Cardiac muscle cell (in vitro differentiated cells and primary cell): ENCODE measurements around the gene CDH7. TPM values are rescaled to one million over a fixed set of nuclear protein-coding genes. Genes with fewer than 3 reads are reported as not detected.

Experiments
- DNase-seq, 2 donors: peaks; one replicate each; pipeline versions ENCODE4 v3.0.0 to v3.0.0-alpha.2; 2010 to 2017; ENCODE audit warnings: low read depth in 1 of 2, low spot score in 1 of 2
- H3K27ac ChIP-seq: fragments of 200-600 bp; sonication (generic); 2 replicates; pipeline ENCODE4 v1.5.1; 2016
- H3K27me3 ChIP-seq: fragments of 200-600 bp; sonication (generic); 2 replicates; pipeline ENCODE4 v1.6.0; 2016; ENCODE audit warnings: control low read depth
- H3K36me3 ChIP-seq: fragments of 200-600 bp; sonication (generic); 2 replicates; pipeline ENCODE4 v1.5.1; 2016; ENCODE audit warnings: control low read depth
- H3K4me1 ChIP-seq: fragments of 200-600 bp; sonication (generic); 2 replicates; pipeline ENCODE4 v1.8.1; 2017; ENCODE audit warnings: low read depth, mild to moderate bottlenecking, mixed run types
- H3K4me3 ChIP-seq: fragments of 200-600 bp; sonication (generic); 2 replicates; pipeline ENCODE4 v1.5.1; 2016; ENCODE audit warnings: mild to moderate bottlenecking
- H3K9me3 ChIP-seq: fragments of 200-600 bp; sonication (generic); 2 replicates; pipeline ENCODE4 v1.5.1; 2017; ENCODE audit warnings: low read depth, mild to moderate bottlenecking, control low read depth
- CTCF ChIP-seq: IDR thresholded peaks from 2 replicates; pipeline ENCODE4 v1.5.1; 2012; ENCODE audit warnings: low read depth, mild to moderate bottlenecking, low read length
- polyA plus RNA-seq: library from polyadenylated mRNA; unstranded; fragments of >200 nt; fragmentation: Nextera tagmentation; extraction: Ambion mirVana; gene quantifications from 2 replicates; pipeline ENCODE4 v1.2.1, GENCODE V29; 2016
- total RNA-seq: library from RNA; depleted of rRNA; stranded (reverse); fragments of >200 nt; gene quantifications from 2 replicates; pipeline ENCODE4 v1.2.3, GENCODE V29; 2016

CDH7 gene
- total and polyA plus RNA-seq, 2 experiments from 2014 or later: 0.01 to 0.74 TPM

- H3K27ac ChIP-seq: no peak overlapping the region
- no peak for TF ChIP-seq CTCF
- H3K4me3 ChIP-seq: no peak overlapping the region
- no peaks in the 10 kb centered on the region for H3K9me3 ChIP-seq
- no peaks in the 10 kb centered on the region for H3K4me1 ChIP-seq
- DNase-seq: no peak
- H3K36me3 ChIP-seq: no peaks in the 10 kb centered on the region
- H3K27me3 ChIP-seq: no peaks in the 10 kb centered on the region
Measured at GRCh38 chr18:65934874-65935273, 184.1 kb downstream of the CDH7 start.

DNA sequence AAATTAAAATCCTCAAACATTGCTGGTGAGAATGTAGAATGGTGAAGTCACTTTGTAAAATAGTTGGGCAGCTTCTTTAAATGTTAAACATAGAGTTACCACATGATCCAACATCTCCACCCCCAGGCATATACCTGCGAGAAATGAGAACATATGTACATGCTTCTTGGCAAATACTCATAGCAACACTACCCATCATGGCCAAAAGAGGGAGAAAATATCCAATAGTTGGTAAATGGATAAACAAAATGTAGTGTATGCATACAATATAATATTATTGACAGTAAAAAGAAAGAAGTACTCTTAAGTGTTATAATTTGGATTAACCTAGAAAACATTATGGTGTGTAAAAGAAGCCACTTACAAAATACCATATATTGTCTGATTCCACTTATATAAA, 185.9 kb downstream of the CDH7 start:
- no peaks in the 10 kb centered on the region for H3K27me3 ChIP-seq
- no peaks in the 10 kb centered on the region for H3K9me3 ChIP-seq
- TF ChIP-seq CTCF: no peak
- H3K4me1 ChIP-seq: no peaks in the 10 kb centered on the region
- H3K4me3 ChIP-seq: no peak overlapping the region
- H3K27ac ChIP-seq: no peak overlapping the region
- no peak for DNase-seq
- H3K36me3 ChIP-seq: no peaks in the 10 kb centered on the region

- Histone ChIP-seq H3K4me1 (no peaks in the 10 kb centered on the region), H3K27me3 (no peaks in the 10 kb centered on the region), H3K36me3 (no peaks in the 10 kb centered on the region), H3K27ac (no peak overlapping the region), H3K9me3 (no peaks in the 10 kb centered on the region), H3K4me3 (no peak overlapping the region)
- no peak for TF ChIP-seq CTCF
- no peak for DNase-seq
Measured at GRCh38 chr18:65937180-65937579, 186.4 kb downstream of the CDH7 start.

GRCh38 chr18:65938592-65939372, 188.0 kb downstream of the CDH7 start:
- Histone ChIP-seq H3K4me3 (no peak overlapping the region), H3K27me3 (no peaks in the 10 kb centered on the region), H3K27ac (no peak overlapping the region), H3K9me3 (no peaks in the 10 kb centered on the region), H3K4me1 (no peaks in the 10 kb centered on the region), H3K36me3 (no peaks in the 10 kb centered on the region)
- TF ChIP-seq CTCF: peak; percentile 10
- DNase-seq: peak; percentile 13 to 32
